GM18520 (cell line): ENCODE data around the gene KLF17.

Experiments used
- ATAC-seq: cut with Tn5 transposase; IDR thresholded peaks from one replicate; pipeline ENCODE4 v1.9.1; 2021; ENCODE audit not compliant: unreplicated experiment

KLF17 gene

GRCh38 chr1:44118682-44119081 lies at the start of gene KLF17:
Gene KLF17, plus strand, starts transcription at chr1:44118821. Its CDS starts 87 bp downstream, at chr1:44118908.
- no peak for ATAC-seq

DNA sequence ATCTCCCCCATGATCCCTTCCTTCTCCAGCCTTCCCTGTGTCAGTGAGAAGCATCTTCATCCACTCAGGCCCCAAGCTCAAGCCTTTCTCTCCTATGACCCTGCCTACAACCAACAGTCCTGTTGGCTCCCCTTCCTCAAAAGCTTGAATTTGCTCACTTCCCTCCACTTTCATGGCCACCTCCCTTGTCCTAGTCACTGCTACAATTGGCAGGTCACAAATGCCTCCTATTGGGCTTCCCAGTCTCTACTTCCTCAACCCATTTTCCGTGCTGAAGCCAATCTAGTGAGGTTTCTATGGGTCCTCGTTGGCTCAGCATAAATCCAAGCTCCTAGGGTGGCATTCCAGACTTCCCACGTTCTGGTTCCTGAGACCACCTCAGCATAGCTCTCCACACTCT lies 47.2 kb upstream of the KLF17 start:
- ATAC-seq = no peak

DNA sequence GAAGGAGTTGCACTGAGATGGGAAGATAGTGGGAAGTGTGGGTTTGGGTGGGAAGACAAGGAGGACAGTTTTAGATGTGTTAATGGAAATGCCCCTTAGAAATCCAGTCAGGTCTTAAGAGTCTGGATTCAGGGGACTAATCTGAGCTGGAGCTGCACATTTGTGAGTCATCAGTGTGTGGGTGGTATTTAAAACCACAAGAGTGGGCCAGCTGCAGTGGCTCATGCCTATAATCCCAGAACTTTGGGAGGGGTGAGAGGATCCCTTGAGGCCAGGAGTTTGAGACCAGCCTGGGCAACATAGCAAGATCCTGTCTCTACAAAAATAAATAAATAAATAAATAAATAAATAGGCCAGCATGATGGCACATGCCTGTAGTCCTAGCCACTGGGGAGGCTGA lies 46.4 kb upstream of the KLF17 start:
- ATAC-seq = no peak

GRCh38 chr1:44072821-44073220 lies 45.8 kb upstream of the KLF17 start:
- no peak for ATAC-seq

GRCh38 chr1:44073528-44073927 lies 45.1 kb upstream of the KLF17 start:
- ATAC-seq = no peak

DNA sequence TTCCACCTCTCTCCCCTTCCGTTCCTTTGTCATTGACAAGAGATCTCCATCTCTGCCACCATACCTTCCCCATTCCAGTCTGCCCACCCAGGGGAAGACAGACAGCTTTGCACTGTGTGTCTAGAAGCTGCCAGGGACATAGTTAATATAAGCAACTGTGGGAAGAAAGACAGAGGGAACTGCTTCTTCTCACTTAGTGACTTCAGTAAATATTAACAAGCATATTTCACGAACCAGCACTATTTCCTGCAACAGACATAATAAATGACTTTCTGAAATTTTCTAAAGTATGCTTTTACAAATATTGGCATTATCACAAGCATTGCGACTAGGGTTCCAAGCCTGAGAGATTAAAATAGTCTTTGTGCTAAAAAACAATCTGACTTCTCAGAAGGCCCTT lies 44.2 kb upstream of the KLF17 start:
- ATAC-seq = no peak

DNA sequence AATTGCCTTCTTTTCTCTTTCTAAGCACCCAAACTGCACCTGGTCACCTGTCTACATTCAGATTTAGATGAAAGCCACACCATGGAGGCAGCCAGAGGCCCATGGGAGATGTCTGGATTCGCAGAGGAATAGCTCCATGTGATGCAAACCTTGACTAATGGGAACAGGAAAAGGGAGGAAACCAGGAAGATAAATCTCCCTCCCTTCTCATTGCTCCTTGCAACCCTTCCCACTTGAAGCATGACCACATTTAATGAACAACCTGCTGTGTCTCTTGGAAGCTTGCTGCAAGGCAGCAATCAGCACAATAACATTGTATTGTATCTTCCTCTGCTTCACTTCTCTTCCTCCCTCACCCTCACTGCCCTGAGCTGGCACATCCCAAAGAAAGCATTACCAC lies 42.6 kb upstream of the KLF17 start:
- ATAC-seq = no peak

GRCh38 chr1:44077421-44077820 lies 41.2 kb upstream of the KLF17 start:
- no peak for ATAC-seq

- no peak for ATAC-seq
Observed at GRCh38 chr1:44078104-44078503, 40.5 kb upstream of the KLF17 start.

GRCh38 chr1:44079566-44079965 lies 39.1 kb upstream of the KLF17 start:
- no peak for ATAC-seq

GRCh38 chr1:44084998-44085675 lies 33.5 kb upstream of the KLF17 start:
- no peak for ATAC-seq

DNA sequence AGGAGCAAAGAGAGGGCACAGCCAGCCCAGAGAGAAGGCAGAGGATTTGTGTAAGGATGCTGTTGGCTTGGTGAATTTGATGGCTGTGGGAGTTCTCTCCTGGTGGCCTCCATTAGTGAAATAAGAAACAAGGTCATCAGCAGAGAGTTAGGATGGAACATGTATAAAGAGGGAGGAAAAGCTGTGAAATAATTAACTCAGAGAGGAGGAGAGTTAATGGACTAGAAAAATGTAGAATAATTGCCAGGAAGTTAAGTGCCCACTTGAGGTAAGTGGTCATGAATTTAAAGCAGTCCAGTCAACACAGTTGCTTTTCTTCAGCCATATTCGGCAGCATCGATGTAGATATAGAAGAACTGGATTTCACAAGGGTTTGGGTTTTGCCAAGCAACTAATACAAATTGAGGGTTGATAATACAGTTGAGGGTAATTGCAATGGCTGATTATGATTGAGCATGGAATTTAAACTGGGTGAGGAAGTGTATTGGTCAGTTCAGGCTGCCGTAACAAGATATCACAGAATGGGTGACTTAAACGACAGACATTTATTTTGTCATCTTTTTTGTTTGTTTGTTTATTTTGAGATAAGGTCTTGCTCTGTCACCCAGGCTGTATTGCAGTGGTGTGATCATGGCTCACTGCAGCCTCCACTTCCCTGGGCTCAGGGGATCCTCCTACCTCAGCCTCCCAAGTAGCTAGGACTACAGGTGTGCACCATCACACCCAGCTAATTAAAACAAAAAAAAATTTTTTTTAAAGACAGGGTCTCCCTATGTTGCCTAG lies 31.7 kb upstream of the KLF17 start:
- ATAC-seq = no peak

- no peak for ATAC-seq
Observed at GRCh38 chr1:44089371-44090048, 29.1 kb upstream of the KLF17 start.

DNA sequence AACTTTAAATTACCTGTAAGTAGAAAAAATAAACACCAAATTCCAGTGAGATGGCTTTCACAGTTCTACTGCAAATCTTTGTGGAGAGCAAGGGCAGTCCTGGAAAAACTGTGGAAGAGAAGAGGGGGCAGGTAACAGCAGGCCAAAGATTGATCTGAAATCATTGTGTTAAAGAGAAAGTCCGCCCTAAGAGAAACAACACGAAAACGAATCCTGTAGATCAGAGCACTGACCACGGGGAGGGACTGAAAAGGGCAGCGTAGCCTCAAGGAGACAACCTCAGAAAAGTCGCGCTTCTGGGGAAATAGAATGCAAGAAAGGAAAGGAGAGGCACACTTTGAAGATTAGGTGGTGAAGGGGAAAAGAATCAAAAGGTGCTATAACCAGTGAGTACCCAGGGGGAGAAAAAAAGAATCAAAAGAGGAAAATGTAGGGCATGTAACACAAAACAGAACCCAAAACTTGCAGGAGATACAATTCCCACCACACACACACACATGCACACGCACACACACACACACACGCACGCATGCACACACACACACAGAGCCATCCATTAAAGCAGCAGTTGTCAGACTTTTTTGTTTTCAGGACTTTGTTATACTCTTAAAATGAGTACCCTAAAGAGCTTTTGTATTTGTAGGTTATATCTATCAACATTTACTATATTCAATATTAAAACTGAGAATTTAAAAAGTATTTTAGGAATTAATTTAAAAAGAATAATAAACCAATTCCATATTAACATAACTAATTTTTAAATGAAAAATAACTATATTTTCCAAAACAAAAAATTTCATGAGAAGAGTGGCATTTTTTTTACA lies 28.0 kb upstream of the KLF17 start:
- ATAC-seq = no peak

DNA sequence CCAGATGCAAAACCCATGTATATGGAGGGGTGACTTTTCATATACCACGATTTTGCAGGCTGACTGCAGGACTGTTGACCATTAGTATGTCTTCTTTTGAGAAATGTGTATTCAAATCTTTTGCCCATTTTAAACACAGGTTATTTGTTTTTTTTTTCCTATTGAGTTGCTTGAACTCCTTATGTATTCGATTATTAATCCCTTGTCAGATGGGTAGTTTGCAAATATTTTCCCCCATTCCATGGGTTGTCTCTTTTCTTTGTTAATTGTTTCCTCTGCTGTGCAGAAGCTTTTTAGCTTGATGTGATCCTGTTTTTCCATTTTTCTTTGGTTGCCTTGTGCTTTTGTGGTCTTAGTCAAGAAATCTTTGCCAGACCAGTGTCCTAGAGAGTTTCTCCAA lies 24.6 kb upstream of the KLF17 start:
- no peak for ATAC-seq

DNA sequence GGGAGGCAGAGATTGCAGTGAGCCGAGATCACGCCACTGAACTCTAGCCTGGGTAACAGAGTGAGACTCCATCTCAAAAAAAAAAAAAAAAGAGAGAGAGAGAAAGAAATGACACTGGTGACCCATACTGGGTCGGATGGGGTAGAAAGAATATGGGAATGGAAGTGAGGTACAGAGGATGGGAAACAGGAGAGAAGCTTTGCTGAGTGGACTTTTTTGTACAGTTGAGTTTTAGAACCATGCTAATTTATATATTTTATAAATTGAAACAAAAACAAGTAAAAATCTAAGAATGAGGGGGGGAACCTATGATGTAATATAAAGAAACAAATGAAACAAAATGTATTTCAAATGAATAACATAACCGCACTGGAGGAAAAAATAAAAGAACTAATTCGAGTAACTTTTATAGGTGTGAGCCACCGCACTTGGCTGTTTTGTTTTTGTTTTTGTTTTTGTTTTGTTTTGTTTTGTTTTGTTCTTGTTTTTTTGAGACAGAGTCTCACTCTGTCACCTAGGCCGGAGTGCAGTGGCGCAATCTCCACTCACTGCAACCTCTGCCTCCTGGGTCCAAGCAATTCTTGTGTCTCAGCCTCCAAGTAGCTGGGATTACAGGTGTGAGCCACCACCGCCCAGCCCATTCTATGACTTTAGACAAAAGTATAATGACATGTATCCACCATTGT lies 18.3 kb upstream of the KLF17 start:
- no peak for ATAC-seq

GRCh38 chr1:44101328-44101727 lies 17.3 kb upstream of the KLF17 start:
- no peak for ATAC-seq

- no peak for ATAC-seq
Observed at GRCh38 chr1:44103270-44104131, 15.1 kb upstream of the KLF17 start.

DNA sequence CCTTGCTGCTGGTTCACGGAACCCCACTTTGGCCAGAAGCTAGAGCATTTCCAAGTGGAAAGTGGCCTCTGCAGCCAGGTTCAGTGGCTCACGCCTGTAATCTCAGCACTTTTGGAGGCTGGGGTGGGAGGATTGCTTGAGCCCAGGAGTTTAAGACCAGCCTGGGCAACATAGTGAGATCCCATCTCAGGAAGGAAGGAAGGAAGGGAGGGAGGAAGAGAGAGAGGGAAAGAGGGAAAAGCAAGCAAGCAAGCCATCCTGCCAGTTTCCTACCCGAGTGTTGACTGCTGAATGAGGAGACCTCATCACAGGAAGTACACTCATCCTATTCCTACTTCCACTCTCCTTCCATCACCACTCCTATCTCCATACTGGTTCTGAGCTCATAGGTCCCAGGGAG lies 12.8 kb upstream of the KLF17 start:
- no peak for ATAC-seq

- no peak for ATAC-seq
Observed at GRCh38 chr1:44108241-44108640, 10.4 kb upstream of the KLF17 start.
